Activated CD4-positive, alpha-beta T cell treated with anti-CD3 and anti-CD28 coated beads for 48 hours (primary cell): ENCODE data around the gene KDELR3.

Experiments used
- DNase-seq: peaks from one replicate; pipeline ENCODE4 v3.0.0-alpha.2; 2020

KDELR3 gene

GRCh38 chr22:38467904-38468442 is at the start of gene KDELR3:
Gene KDELR3 (plus strand): TSS chr22:38468096. CDS start chr22:38468234, 138 bp downstream.
- DNase-seq, result peak; percentile 71

- no peak for DNase-seq
These were observed 49.3 kb upstream of the KDELR3 start for GRCh38 chr22:38418589-38418988.

DNA sequence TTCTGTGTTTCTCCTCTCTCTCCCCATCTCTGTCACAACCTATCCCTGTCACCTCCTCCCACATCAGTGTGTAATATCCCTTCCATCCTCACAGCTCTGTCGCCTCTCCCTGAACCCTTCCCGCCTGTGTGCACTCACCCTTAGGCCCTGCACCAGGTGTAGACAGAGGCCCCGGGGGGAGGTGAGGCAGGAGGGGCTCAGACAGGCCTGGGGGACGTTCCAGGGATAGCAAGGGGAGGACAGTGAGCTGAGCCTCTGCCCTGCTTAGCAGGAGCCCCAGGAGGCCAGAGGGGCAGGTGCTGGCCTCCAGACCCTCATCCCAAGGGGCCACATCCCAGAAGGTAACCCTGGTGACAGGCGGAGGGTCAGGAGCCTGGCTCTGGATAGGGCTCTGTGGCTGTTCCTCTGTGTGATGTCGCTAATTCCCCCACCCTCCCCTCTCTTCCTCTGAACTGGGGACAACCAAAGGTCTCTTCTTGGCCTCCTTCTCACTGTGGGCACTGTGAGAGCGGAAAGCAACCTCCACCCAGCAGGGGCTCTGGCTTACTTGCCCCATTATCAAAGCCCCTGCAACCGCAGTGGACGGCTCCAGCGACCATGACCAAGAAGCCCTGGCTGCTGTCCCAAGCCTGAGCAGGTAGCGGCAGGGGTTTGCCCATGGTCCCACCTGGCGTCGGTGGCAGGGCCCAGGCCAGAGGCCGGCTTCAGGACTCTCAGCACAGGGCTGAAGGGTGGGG is 48.6 kb upstream of the KDELR3 start:
- no peak for DNase-seq

DNA sequence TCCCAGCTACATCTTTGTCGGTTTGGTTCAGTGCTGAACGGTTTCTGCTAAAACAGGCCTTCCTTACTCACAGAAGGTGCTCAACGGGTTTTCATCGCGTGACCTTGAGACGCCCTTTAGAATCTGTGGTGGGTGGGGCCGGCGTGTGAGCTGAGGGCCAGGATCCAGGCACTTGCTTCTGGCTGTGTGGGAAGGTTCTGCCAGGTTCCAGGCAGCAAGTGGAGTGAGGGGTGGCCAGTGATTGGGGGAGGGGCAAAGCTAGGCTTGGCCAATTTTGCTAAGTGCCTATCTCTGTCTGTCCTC is 48.1 kb upstream of the KDELR3 start:
- no peak for DNase-seq

DNA sequence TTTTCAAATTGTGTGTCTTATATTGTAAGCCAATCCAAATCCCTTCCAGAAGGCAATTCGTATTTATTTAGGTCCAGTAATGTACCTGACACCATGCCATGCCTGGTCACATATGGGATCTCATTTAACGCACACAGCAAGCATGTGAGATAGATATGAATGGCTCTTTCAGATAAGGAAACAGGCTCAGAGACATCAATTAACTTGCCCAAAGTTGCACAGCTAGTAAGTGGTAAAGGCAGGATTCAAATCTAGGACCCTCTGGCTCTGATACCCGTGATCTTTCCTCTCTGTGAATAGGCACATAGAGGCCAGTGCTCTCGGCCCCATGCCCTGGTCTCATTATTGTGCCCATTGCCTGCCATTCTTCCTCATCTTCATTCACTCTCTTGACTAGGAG is 47.2 kb upstream of the KDELR3 start:
- DNase-seq, result no peak

- DNase-seq, result no peak
These were observed 45.0 kb upstream of the KDELR3 start for GRCh38 chr22:38422611-38423511.

DNA sequence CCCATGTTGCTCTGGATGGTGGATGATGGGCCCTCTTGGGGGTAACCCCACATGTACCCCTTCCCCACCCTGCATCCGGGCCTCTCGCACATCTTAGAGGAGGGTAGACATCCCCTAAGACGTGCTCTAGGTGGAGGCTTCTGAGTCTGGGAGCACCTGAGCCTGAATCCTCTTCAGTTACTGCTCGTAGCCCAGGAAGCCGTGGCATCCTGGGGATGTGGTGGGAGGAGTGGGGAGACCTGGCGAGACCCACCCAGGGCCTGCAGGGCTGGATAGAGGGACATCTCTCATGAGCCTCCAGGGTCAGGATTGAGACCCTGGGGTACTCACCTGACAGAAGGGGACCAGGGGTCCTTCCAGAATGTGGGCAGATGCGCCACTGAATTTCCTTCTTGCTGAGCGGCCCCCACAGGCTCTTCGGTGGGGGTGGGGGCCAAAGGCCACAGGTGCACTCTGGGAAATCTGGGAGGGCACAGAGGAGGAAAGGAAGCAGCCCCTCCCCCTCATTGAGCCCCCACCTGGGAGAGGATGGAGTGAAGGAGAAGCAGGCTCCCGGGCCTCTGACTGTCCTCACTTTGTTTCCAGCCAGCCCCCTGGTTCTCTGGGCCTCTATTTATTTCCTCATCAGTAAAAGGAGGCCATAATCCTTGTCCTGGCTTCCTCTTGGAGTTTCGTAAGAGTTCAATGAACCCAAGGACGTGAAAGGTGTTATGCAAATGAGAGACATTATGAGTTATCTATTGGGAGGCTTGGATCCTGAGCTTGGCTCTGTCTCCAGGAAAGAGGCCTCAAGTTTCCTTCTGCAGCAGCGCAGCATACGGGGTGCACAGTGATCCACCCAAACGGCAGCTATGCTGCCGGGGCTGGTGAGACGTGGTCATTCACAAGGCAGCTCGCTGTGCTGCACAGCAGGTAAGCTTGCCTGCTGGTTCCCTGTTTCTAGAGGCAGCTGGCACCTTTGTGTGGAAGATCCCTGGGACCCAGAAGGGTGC is 44.1 kb upstream of the KDELR3 start:
- no peak for DNase-seq

DNA sequence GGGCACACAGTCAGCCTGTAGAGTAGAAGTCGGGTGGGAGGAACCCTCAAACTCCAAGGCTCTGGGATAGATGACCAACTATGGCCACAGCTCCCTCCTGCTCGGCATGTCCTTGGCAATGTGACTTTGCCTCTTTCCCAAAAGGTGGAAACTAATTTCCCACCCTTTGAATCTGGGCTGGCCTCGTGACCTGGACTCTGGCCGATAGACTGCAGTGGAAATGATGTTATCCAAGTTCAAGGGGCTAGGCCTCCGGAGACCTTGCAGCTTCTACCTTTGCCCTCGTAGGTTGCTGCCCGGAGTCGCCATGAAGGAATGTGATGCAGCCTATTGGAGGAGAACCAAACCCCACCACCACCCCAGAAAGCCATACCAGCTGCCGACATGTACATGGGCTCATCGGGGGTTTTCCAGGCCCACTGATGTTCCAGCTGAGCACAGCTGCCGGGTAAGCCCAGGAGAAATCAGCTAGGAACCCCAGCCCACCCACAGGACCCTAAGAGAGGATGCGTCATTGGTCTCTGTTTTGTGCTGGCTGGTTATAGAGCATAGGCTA is 43.3 kb upstream of the KDELR3 start:
- DNase-seq, result no peak

- DNase-seq, result no peak
These were observed 41.3 kb upstream of the KDELR3 start for GRCh38 chr22:38426628-38427027.

DNA sequence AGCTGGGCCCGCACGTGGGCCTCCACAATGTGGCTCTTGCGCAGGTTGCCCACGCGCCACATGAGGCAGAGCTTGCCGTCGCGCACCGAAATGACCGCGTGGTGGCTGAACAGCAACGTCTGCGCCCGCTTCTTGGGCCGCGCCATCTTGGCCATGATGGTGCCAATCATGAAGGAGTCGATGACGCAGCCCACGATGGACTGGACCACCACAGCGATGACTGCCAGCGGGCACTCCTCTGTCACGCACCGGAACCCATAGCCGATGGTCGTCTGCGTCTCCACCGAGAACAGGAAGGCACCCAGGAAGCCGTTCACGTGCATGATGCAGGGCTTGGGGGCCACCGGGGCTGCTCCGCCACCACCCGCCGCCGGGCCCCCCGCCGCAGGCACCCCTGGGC is 40.4 kb upstream of the KDELR3 start:
- no peak for DNase-seq

DNA sequence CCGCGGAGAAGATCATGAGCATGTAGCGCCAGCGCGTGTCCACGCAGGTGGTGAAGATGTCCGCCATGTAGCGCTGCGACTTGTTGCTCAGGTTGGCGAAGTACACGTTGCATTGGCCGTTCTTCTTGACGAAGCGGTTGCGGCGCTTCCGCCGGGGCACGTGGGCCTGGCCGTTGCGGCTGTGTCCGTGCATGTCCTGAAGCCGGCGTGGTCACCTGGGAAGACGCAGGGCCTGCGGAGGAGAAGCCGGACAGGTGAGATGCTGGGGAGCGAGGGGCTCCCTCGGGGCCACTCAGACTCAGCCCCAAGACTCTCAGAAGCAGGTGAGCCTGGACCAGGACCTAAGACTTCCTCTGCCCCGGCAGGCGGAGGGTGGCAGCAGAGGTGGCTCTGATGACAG is 40.0 kb upstream of the KDELR3 start:
- DNase-seq, result no peak

GRCh38 chr22:38428714-38429113 is 39.2 kb upstream of the KDELR3 start:
- no peak for DNase-seq

- DNase-seq, result no peak
These were observed 38.3 kb upstream of the KDELR3 start for GRCh38 chr22:38429499-38430068.

GRCh38 chr22:38431266-38432010 is 36.5 kb upstream of the KDELR3 start:
- DNase-seq, result no peak

GRCh38 chr22:38432264-38432663 is 35.6 kb upstream of the KDELR3 start:
- DNase-seq, result no peak

GRCh38 chr22:38433871-38434270 is 34.0 kb upstream of the KDELR3 start:
- no peak for DNase-seq

- DNase-seq, result peak; percentile 15
These were observed 32.9 kb upstream of the KDELR3 start for GRCh38 chr22:38435010-38435409.

DNA sequence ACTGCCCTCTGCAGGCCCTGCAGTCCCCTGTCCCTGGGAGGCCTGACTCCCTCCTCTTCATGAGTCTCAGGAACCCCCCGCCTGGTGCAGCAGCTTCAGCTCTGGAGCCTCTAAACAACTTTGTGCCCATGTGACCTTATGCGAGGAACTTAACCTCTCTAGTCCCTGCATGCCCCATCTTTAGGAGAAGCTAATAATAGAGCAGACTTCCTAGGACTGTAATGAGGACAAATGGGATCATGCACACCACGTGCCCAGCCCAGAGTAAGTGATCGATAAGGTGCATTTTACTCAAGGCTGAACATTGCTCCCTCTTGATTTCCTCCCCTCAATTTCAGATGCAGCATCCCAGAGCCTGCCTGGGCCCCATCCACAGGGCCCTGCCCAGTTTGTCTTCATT is 31.9 kb upstream of the KDELR3 start:
- no peak for DNase-seq

GRCh38 chr22:38436629-38437395 is 31.1 kb upstream of the KDELR3 start:
- no peak for DNase-seq

GRCh38 chr22:38437416-38437815 is 30.5 kb upstream of the KDELR3 start:
- no peak for DNase-seq
